Measurements from ENCODE around the gene SLC22A17.

SLC22A17 gene

GRCh38 chr14:23322568-23323517 is 29.8 kb downstream of the SLC22A17 start:
- H3K27me3 Mint-ChIP-seq, result no peaks in the 10 kb centered on the region
- H3K4me3 Mint-ChIP-seq, result peak overlapping the region; percentile 94
- H3K9me3 Mint-ChIP-seq, result no peaks in the 10 kb centered on the region
- H3K36me3 Mint-ChIP-seq (ENCODE audit: low read depth), result peaks cover 61% of the 10 kb centered on the region
- H3K4me1 Mint-ChIP-seq (ENCODE audit: low read depth), result peaks cover 33% of the 10 kb centered on the region
- peak overlapping the region; percentile 96 for H3K27ac Mint-ChIP-seq
- DNase-seq, result no peak

GRCh38 chr14:23321572-23322547 is 30.8 kb downstream of the SLC22A17 start:
- Mint-ChIP-seq H3K36me3 (ENCODE audit: low read depth) (peaks cover 57% of the 10 kb centered on the region), H3K4me3 (peak overlapping the region; percentile 94), H3K4me1 (ENCODE audit: low read depth) (peaks cover 32% of the 10 kb centered on the region), H3K27me3 (no peaks in the 10 kb centered on the region), H3K27ac (peak overlapping the region; percentile 96), H3K9me3 (no peaks in the 10 kb centered on the region)
- peak; percentile 73 for DNase-seq

GRCh38 chr14:23320584-23321571 is 31.8 kb downstream of the SLC22A17 start, which contains the start of gene PABPN1:
PABPN1 (plus strand) TSS chr14:23321457; CDS start chr14:23321470, 13 bp downstream.
- no peaks in the 10 kb centered on the region for H3K9me3 Mint-ChIP-seq
- peaks cover 49% of the 10 kb centered on the region for H3K36me3 Mint-ChIP-seq (ENCODE audit: low read depth)
- H3K4me3 Mint-ChIP-seq, result peak within 1 kb of the TSS; percentile 94
- H3K27me3 Mint-ChIP-seq, result no peaks in the 10 kb centered on the region
- H3K27ac Mint-ChIP-seq, result peak within 1 kb of the TSS; percentile 98
- peak; percentile 95 for DNase-seq
- H3K4me1 Mint-ChIP-seq (ENCODE audit: low read depth), result peaks cover 32% of the 10 kb centered on the region

- Mint-ChIP-seq H3K27me3 (no peaks in the 10 kb centered on the region), H3K9me3 (no peaks in the 10 kb centered on the region), H3K27ac (peak overlapping the region; percentile 98), H3K4me1 (ENCODE audit: low read depth) (peaks cover 32% of the 10 kb centered on the region), H3K36me3 (ENCODE audit: low read depth) (peaks cover 41% of the 10 kb centered on the region), H3K4me3 (peak overlapping the region; percentile 89)
- peak; percentile 42 for DNase-seq
Measured at GRCh38 chr14:23319746-23320583, 32.7 kb downstream of the SLC22A17 start.

DNA sequence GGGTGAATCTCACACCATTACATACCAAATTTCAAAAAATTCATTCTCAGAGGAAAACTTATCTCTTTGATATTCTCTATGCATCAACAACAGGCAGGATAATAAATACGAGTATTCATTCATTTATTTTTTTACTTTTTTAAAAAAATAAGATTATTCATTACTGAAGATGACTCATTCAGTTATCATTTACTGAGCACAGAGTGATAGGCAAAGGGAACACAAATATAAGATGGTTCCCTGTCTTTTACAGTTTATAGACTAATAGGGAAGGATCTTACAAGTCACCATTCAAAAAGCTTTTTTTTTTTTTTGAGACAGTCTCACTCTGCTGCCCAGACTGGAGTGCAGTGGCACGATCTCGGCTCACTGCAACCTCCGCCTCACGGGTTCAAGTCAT is 36.4 kb downstream of the SLC22A17 start:
- H3K27ac Mint-ChIP-seq, result no peak overlapping the region
- no peak overlapping the region for H3K4me3 Mint-ChIP-seq
- DNase-seq, result no peak
- H3K27me3 Mint-ChIP-seq, result no peaks in the 10 kb centered on the region
- peaks cover 9% of the 10 kb centered on the region for H3K36me3 Mint-ChIP-seq (ENCODE audit: low read depth)
- H3K9me3 Mint-ChIP-seq, result no peaks in the 10 kb centered on the region
- peaks cover 13% of the 10 kb centered on the region for H3K4me1 Mint-ChIP-seq (ENCODE audit: low read depth)

- no peak for DNase-seq
- Mint-ChIP-seq H3K9me3 (no peaks in the 10 kb centered on the region), H3K36me3 (ENCODE audit: low read depth) (no peaks in the 10 kb centered on the region), H3K4me3 (no peak overlapping the region), H3K27me3 (peaks cover 35% of the 10 kb centered on the region), H3K27ac (no peak overlapping the region), H3K4me1 (ENCODE audit: low read depth) (peaks cover 4% of the 10 kb centered on the region)
Measured at GRCh38 chr14:23310546-23310945, 42.1 kb downstream of the SLC22A17 start.

- H3K4me1 Mint-ChIP-seq (ENCODE audit: low read depth), result peaks cover 4% of the 10 kb centered on the region
- H3K4me3 Mint-ChIP-seq, result no peak overlapping the region
- peaks cover 37% of the 10 kb centered on the region for H3K27me3 Mint-ChIP-seq
- H3K36me3 Mint-ChIP-seq (ENCODE audit: low read depth), result no peaks in the 10 kb centered on the region
- DNase-seq, result no peak
- no peak overlapping the region for H3K27ac Mint-ChIP-seq
- no peaks in the 10 kb centered on the region for H3K9me3 Mint-ChIP-seq
Measured at GRCh38 chr14:23308721-23309445, 43.8 kb downstream of the SLC22A17 start.

DNA sequence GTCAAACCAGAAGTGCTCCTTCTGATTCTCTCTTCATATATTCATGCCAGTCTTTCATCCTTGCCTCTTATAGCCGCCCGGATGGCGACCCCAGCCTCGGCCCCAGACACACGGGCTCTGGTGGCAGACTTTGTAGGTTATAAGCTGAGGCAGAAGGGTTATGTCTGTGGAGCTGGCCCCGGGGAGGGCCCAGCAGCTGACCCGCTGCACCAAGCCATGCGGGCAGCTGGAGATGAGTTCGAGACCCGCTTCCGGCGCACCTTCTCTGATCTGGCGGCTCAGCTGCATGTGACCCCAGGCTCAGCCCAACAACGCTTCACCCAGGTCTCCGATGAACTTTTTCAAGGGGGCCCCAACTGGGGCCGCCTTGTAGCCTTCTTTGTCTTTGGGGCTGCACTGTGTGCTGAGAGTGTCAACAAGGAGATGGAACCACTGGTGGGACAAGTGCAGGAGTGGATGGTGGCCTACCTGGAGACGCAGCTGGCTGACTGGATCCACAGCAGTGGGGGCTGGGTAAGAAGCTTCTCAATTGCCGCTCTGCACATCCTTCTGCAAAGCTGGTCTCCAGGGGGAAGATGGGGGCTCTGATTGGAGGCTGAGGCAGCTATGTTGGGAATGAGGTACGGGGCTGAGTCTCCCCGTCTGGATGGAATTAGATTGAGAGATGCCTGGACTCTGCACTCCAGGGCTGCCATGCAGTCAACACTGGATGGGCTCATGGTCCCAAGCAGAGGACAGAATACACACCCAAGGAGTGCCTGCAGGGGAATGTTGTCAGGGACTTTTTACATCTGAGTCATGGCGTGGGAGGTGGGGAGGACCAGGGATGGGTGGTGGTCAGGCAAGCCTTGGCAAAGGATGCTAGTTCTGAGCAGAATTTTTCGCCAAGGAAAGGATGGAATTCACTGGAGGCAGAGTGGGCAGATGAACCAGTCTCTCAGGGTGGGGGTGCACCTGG is 44.7 kb downstream of the SLC22A17 start:
- H3K27ac Mint-ChIP-seq, result no peak overlapping the region
- no peak overlapping the region for H3K4me3 Mint-ChIP-seq
- no peaks in the 10 kb centered on the region for H3K36me3 Mint-ChIP-seq (ENCODE audit: low read depth)
- no peak for DNase-seq
- H3K4me1 Mint-ChIP-seq (ENCODE audit: low read depth), result peaks cover 7% of the 10 kb centered on the region
- H3K27me3 Mint-ChIP-seq, result peaks cover 37% of the 10 kb centered on the region
- H3K9me3 Mint-ChIP-seq, result no peaks in the 10 kb centered on the region

GRCh38 chr14:23307146-23307530 is 45.5 kb downstream of the SLC22A17 start:
- peaks cover 3% of the 10 kb centered on the region for H3K36me3 Mint-ChIP-seq (ENCODE audit: low read depth)
- H3K27me3 Mint-ChIP-seq, result peaks cover 37% of the 10 kb centered on the region
- H3K4me3 Mint-ChIP-seq, result no peak overlapping the region

DNA sequence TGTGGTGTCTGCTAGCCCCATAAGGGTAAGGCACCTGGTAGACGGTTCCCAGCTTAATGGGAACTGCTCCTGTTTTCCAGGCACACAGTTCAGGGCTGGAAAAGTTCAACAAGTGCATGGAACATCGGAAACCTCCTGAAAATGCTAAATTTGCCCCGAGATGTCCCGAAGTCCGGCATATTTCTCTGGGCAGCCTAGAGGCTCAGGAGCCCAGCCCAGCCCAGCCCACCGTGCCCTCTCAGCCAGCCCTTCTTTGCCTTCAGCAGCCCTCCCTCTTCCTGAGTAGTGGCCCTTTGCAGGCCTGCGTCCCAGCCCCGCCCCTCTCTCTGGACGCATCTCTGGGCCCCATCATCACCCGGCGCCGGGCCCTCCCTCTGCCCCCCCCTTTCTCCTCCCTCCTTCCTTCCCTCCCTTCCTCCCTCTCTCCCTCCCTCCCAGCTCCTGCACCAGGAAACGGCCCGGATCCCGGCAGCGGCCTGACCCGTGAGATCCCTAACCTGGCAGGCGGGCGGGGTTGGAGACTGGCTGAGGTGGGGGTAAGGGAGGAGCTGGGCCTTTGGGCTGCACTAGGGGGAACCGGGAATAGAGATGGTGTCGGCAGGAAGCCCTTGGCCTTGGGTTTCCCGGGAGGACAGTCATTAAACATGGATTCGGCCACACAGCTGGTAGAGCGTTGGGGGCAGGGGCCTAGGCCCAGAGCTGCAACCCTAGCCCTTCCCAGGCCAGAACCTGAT is 46.1 kb downstream of the SLC22A17 start, which contains the start of gene BCL2L2:
Gene BCL2L2, plus strand, starts transcription at position 422 of the 734 bp plus-strand sequence. CDS start 935 bp downstream, outside the sequence.
- H3K27ac Mint-ChIP-seq, result no peak within 1 kb of the TSS
- H3K4me3 Mint-ChIP-seq, result peak within 1 kb of the TSS; percentile 33
- no peak for DNase-seq

More at GRCh38 chr14:23307146-23307530, 45.5 kb downstream of the SLC22A17 start:
- DNase-seq, result no peak
- H3K4me1 Mint-ChIP-seq (ENCODE audit: low read depth), result peaks cover 12% of the 10 kb centered on the region
- H3K27ac Mint-ChIP-seq, result no peak overlapping the region
- H3K9me3 Mint-ChIP-seq, result no peaks in the 10 kb centered on the region

More for the DNA sequence above, 46.1 kb downstream of the SLC22A17 start, which contains the start of gene BCL2L2:
- H3K27me3 Mint-ChIP-seq, result peaks cover 37% of the 10 kb centered on the region
- peaks cover 3% of the 10 kb centered on the region for H3K36me3 Mint-ChIP-seq (ENCODE audit: low read depth)
- no peaks in the 10 kb centered on the region for H3K9me3 Mint-ChIP-seq
- peaks cover 12% of the 10 kb centered on the region for H3K4me1 Mint-ChIP-seq (ENCODE audit: low read depth)

Measured in activated T-cell treated with anti-CD3 and anti-CD28 coated beads, Interleukin-2, amount 50 U/mL, for 24 hours (primary cell).